ENCODE measurements around the gene TRIP6.
"Not testable (repeated sequence)": the region's sequence is repeated elsewhere in the genome, so short reads cannot be mapped to it uniquely, and the experiment has no call there.

TRIP6 gene

DNA sequence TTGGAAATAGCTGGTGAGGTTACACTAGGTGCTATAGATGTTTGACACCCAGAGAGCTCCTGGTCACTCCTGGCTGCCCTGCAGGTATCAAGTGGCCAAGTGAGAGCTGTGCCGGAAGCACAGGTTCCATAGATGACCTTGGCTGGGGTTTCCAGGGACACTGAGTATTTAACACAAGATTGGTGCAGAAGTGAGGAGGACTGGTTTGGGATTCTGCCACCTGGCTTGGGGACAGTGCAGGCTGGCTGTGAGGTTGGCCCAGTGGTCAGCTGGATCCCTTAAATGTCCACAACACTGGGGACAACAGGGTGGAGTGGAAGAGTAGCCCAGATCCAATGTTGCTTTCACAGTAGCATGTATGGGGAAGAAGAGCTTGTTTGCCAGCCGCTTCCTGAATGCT, 33.8 kb downstream of the TRIP6 start:
- no peak for TF ChIP-seq CTCF (IDR thresholded peaks at IDR 0.05; ENCODE audit: low read depth, low read length)
- H3K4me3 ChIP-seq (ENCODE audit: low read depth, low read length), result no peak overlapping the region

- TF ChIP-seq CTCF (IDR thresholded peaks at IDR 0.05; ENCODE audit: low read depth, low read length), result no peak
- H3K4me3 ChIP-seq (ENCODE audit: low read depth, low read length), result no peak overlapping the region
These were observed 34.7 kb downstream of the TRIP6 start for GRCh38 chr7:100901921-100902332.

- no peak overlapping the region for H3K4me3 ChIP-seq (ENCODE audit: low read depth, low read length)
- no peak for TF ChIP-seq CTCF (IDR thresholded peaks at IDR 0.05; ENCODE audit: low read depth, low read length)
These were observed 35.5 kb downstream of the TRIP6 start for GRCh38 chr7:100902638-100903037.

- TF ChIP-seq CTCF (IDR thresholded peaks at IDR 0.05; ENCODE audit: low read depth, low read length), result no peak
- no peak overlapping the region for H3K4me3 ChIP-seq (ENCODE audit: low read depth, low read length)
These were observed 41.3 kb downstream of the TRIP6 start for GRCh38 chr7:100908512-100908911.

- not testable (repeated sequence) for H3K4me3 ChIP-seq (ENCODE audit: low read depth, low read length)
These were observed 43.3 kb downstream of the TRIP6 start for GRCh38 chr7:100910443-100910842.

GRCh38 chr7:100911484-100911883, 44.3 kb downstream of the TRIP6 start:
- H3K4me3 ChIP-seq (ENCODE audit: low read depth, low read length), result no peak overlapping the region
- TF ChIP-seq CTCF (IDR thresholded peaks at IDR 0.05; ENCODE audit: low read depth, low read length), result no peak

DNA sequence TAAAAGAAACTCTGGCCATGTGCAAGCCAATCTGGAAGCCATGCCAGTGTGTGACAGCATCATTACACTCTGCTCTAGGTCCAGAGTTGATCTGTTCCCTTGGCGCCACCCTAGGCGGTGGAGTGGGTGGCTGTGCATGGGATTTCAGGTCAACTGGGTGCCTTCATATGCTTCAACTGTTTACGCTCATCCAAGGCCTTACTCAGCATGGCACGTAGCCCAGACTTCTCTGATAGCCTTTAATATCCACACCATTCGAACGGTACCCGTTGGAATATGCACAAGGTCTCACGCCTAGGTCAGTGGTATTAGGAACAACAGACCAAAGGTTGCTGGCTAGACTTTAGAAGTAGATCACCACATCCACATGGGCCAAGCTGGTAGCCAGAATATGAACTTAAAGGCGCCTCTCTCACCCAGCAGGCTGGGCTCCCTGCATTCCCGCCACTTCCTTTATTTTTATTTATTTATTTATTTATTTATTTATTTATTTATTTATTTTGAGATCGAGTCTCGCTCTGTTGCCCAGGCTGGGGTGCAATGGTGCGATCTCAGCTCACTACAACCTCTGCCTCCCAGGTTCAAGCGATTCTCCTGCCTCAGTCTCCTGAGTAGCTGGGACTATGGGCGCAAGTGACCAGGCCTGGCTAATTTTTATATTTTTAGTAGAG, 47.2 kb downstream of the TRIP6 start:
- no peak overlapping the region for H3K4me3 ChIP-seq (ENCODE audit: low read depth, low read length)
- no peak for TF ChIP-seq CTCF (IDR thresholded peaks at IDR 0.05; ENCODE audit: low read depth, low read length)

- no peak for TF ChIP-seq CTCF (IDR thresholded peaks at IDR 0.05; ENCODE audit: low read depth, low read length)
- no peak overlapping the region for H3K4me3 ChIP-seq (ENCODE audit: low read depth, low read length)
These were observed 47.8 kb downstream of the TRIP6 start for GRCh38 chr7:100914879-100915447.

GRCh38 chr7:100919335-100919734, 52.1 kb downstream of the TRIP6 start:
- H3K4me3 ChIP-seq (ENCODE audit: low read depth, low read length), result not testable (repeated sequence)

GRCh38 chr7:100919779-100920437, 52.7 kb downstream of the TRIP6 start:
- H3K4me3 ChIP-seq (ENCODE audit: low read depth, low read length), result not testable (repeated sequence)
